ENCODE measurements around the gene PHACTR4. TPM values are rescaled to one million over a fixed set of nuclear protein-coding genes. Genes with fewer than 3 reads are reported as not detected.

The PHACTR4 gene
- total and polyA plus RNA-seq, 2 of the 8 experiments (the other 6 are each of a cell fraction or from before 2014, with no cell fraction given), result 23.7 to 57.8 TPM

GRCh38 chr1:28548318-28548717 lies 178.8 kb downstream of the PHACTR4 start:
- H4K8ac ChIP-seq (ENCODE audit: extremely low read depth, insufficient read depth, low read length), result no peak overlapping the region
- H4K20me1 ChIP-seq (replicated peaks in 1 of 2; ENCODE audit: control insufficient read depth in 1 of 2, insufficient read depth in 2 of 2, low read length in 2 of 2), result no peaks in the 10 kb centered on the region
- no peak overlapping the region for H2AFZ ChIP-seq (ENCODE audit: low read length)
- no peaks in the 10 kb centered on the region for H3K4me1 ChIP-seq (replicated peaks in 1 of 4; ENCODE audit: control insufficient read depth in 3 of 4, insufficient read depth in 4 of 4, low read length in 3 of 4)
- CTCF ChIA-PET (ENCODE audit: partially characterized antibody), result interaction anchor here (1.0 kb wide), 1 partner anchor 53 kb away, joined by 3 read pairs; no protein-coding TSS in a partner anchor
- H3K56ac ChIP-seq (replicated peaks; ENCODE audit: insufficient read length, low read depth, low read length), result no peak overlapping the region
- no peak overlapping the region for H3K4me2 ChIP-seq (ENCODE audit: insufficient read depth in 1 of 2, low read depth in 2 of 2, low read length in 2 of 2)
- no peak overlapping the region for H2BK120ac ChIP-seq (replicated peaks; ENCODE audit: low read depth, low read length)
- H2BK20ac ChIP-seq (ENCODE audit: low read length), result no peak overlapping the region
- H3K14ac ChIP-seq (ENCODE audit: insufficient read length), result no peak overlapping the region
- no peak overlapping the region for H3K4me3 ChIP-seq (ENCODE audit: extremely low read depth in 1 of 4, insufficient read depth in 2 of 4, low read depth in 3 of 4, low read length in 4 of 4)
- TF ChIP-seq POLR2AphosphoS5 (IDR thresholded peaks at IDR 0.05; ENCODE audit: low read depth, low read length), result no peak
- TF ChIP-seq GABPA (IDR thresholded peaks at IDR 0.05; ENCODE audit: borderline replicate concordance, insufficient read depth, low read length), result no peak
- TF ChIP-seq BACH1 (IDR thresholded peaks at IDR 0.05; ENCODE audit: low read length), result no peak
- no peak for TF ChIP-seq KDM4A (IDR thresholded peaks at IDR 0.05; ENCODE audit: low read depth, low read length, severe bottlenecking)
- TF ChIP-seq POLR2A (IDR thresholded peaks at IDR 0.05; ENCODE audit: control extremely low read depth in 1 of 2, low read depth in 2 of 2, low read length in 2 of 2), result no peak
- no peak for TF ChIP-seq EP300 (IDR thresholded peaks at IDR 0.05; ENCODE audit: borderline replicate concordance in 1 of 2, low read depth in 2 of 2, low read length in 2 of 2)
- no peak overlapping the region for H3K18ac ChIP-seq (ENCODE audit: extremely low read depth, low read length)
- no peak overlapping the region for H2BK12ac ChIP-seq (ENCODE audit: low read depth, low read length)
- DNase-seq (ENCODE audit: low read depth in 1 of 2, low spot score in 2 of 2) (no peak), FAIRE-seq (no peak)
- H3K27ac ChIP-seq (ENCODE audit: low read depth, low read length), result no peak overlapping the region
- no peak overlapping the region for H3K9ac ChIP-seq (replicated peaks in 1 of 4; ENCODE audit: extremely low read depth in 1 of 4, low read depth in 3 of 4, low read length in 3 of 4)
- no peaks in the 10 kb centered on the region for H3K79me1 ChIP-seq (ENCODE audit: low read depth, low read length)
- H2AK5ac ChIP-seq (ENCODE audit: low read depth, low read length), result no peak overlapping the region
- POLR2A ChIA-PET (ENCODE audit: partially characterized antibody), result interaction anchor here (0.9 to 29.3 kb wide), 5 partner anchors 10 to 67 kb away, joined by 3 to 552 read pairs (median 5); no protein-coding TSS in a partner anchor
- 94% methylated on average over 3 of the region's 3 CpGs; no CpG with 5 or more reads in 1 of the 2 experiments for WGBS, 2 experiments (ENCODE audit: extremely low coverage in 1 of 2, insufficient coverage in 1 of 2, insufficient read length in 1 of 2, insufficient replicate concordance in 2 of 2, low coverage in 1 of 2, low lambda C conversion rate in 2 of 2, missing lambda C conversion rate in 1 of 2)
- no peaks in the 10 kb centered on the region for H3K79me2 ChIP-seq (ENCODE audit: control insufficient read depth in 1 of 2, insufficient read depth in 2 of 2, low read length in 2 of 2)
- no peaks in the 10 kb centered on the region for H3K9me3 ChIP-seq (ENCODE audit: insufficient read depth in 2 of 2, low read depth in 1 of 2, low read length in 1 of 2)
- H3K4ac ChIP-seq (replicated peaks; ENCODE audit: insufficient read length, low read depth, low read length), result no peak overlapping the region
- no peak overlapping the region for H4K5ac ChIP-seq (ENCODE audit: insufficient read length, low read depth, low read length)
- no peaks in the 10 kb centered on the region for H3K27me3 ChIP-seq (replicated peaks in 1 of 4; ENCODE audit: control insufficient read depth in 3 of 4, extremely low read depth in 1 of 4, insufficient read depth in 3 of 4, low read length in 3 of 4)
- H2BK15ac ChIP-seq (ENCODE audit: low read length), result no peak overlapping the region
- no peak overlapping the region for H4K91ac ChIP-seq (replicated peaks; ENCODE audit: insufficient read length, low read length)
- no peak overlapping the region for H2BK5ac ChIP-seq (ENCODE audit: low read depth, low read length)
- H3K36me3 ChIP-seq (ENCODE audit: control insufficient read depth in 2 of 4, insufficient read depth in 4 of 4, low read length in 3 of 4), result no peaks in the 10 kb centered on the region
- no peaks in the 10 kb centered on the region; the same call in none of the 2 replicates for H3K23me2 ChIP-seq (ENCODE audit: low read depth, low read length)
- no peak overlapping the region for H3K23ac ChIP-seq (ENCODE audit: insufficient read length)

All from H1 (cell line).